Measurements from ENCODE around the gene UBE3B.

Gene UBE3B

DNA sequence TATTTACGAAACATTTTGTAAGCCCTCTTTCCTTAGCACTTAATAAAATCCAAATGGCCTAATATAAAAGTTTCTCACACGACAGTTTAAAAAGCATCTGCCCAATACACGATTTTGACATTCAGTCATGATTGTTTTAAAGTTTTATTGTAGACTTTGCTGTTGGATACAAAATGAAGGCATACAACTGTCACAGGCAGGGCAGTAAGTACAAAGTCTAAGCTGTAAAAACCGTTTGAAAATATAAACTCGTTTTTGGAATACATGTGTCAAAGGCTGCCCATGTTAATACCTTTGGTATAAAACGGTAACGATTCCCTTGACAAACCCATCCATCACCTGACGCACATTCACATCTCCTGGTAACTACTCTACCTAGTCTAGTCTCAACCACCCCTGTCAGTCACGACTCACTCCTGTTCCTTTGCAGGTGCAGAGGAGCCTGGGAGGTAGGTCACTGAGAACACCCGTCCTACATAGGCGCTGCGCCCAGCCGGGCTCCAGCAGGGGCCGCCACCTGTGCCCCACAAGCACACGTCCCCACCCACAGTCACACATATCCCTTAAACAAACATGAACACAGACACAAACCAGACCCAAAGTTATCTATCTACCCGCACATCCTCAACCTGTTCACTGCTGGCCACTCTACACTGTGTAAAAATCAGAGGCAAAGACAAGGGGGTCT, 27.4 kb upstream of the UBE3B start:
- no peak overlapping the region for H3K9ac ChIP-seq (ENCODE audit: low read length)
- H2BK12ac ChIP-seq (ENCODE audit: low read length) = no peak overlapping the region
- no peak overlapping the region for H4K12ac ChIP-seq (ENCODE audit: low read depth, low read length)
- H3K79me2 ChIP-seq (ENCODE audit: control insufficient read depth, insufficient read depth, low read length, poor library complexity) = no peaks in the 10 kb centered on the region
- no peak overlapping the region for H3K18ac ChIP-seq (ENCODE audit: low read length)
- peaks cover 3% of the 10 kb centered on the region for H3K9me3 ChIP-seq (ENCODE audit: insufficient read depth, low read depth, low read length)
- H2AK5ac ChIP-seq (ENCODE audit: low read length) = no peak overlapping the region
- no peak overlapping the region for H3K23ac ChIP-seq (ENCODE audit: low read length)
- no peak overlapping the region for H3K14ac ChIP-seq (ENCODE audit: low read length)
- H2BK120ac ChIP-seq (ENCODE audit: insufficient read depth, low read length, poor library complexity) = no peak overlapping the region
- H4K8ac ChIP-seq (ENCODE audit: low read depth, low read length) = no peak overlapping the region
- no peak overlapping the region for H2BK5ac ChIP-seq (ENCODE audit: low read depth, low read length, poor library complexity)
- no peak overlapping the region for H3K4me2 ChIP-seq (ENCODE audit: low read length)
- H3K36me3 ChIP-seq (ENCODE audit: control insufficient read depth in 1 of 2, insufficient read depth in 2 of 2, low read length in 2 of 2) = peaks cover 56 to 73% of the 10 kb centered on the region in 2 experiments
- H3K27me3 ChIP-seq (ENCODE audit: insufficient read depth, low read length) = no peaks in the 10 kb centered on the region
- H3K4ac ChIP-seq (ENCODE audit: low read depth, low read length) = no peak overlapping the region
- no peak overlapping the region for H4K91ac ChIP-seq (ENCODE audit: low read depth, low read length)
- no peak for DNase-seq
- H3K4me1 ChIP-seq (ENCODE audit: control insufficient read depth in 1 of 2, insufficient read depth in 2 of 2, low read length in 2 of 2) = no peaks in the 10 kb centered on the region
- H3K4me3 ChIP-seq (ENCODE audit: low read depth, low read length) = no peak overlapping the region
- no CpG with 5 or more reads among the region's 16 CpGs for WGBS (ENCODE audit: extremely low coverage, insufficient coverage, insufficient read length)
- H2AFZ ChIP-seq (ENCODE audit: insufficient read depth, low read length, poor library complexity) = no peak overlapping the region
- no peak overlapping the region for H3K27ac ChIP-seq (ENCODE audit: low read depth, low read length)
- H3K79me1 ChIP-seq (ENCODE audit: low read length) = no peaks in the 10 kb centered on the region

GRCh38 chr12:109450980-109451379, 26.5 kb upstream of the UBE3B start:
- H3K14ac ChIP-seq (ENCODE audit: low read length) = no peak overlapping the region
- H3K79me2 ChIP-seq (ENCODE audit: control insufficient read depth, insufficient read depth, low read length, poor library complexity) = no peaks in the 10 kb centered on the region
- no peak overlapping the region for H3K4me3 ChIP-seq (ENCODE audit: low read depth, low read length)
- no peak overlapping the region for H3K18ac ChIP-seq (ENCODE audit: low read length)
- H3K4me2 ChIP-seq (ENCODE audit: low read length) = no peak overlapping the region
- no peaks in the 10 kb centered on the region for H3K27me3 ChIP-seq (ENCODE audit: insufficient read depth, low read length)
- no peak overlapping the region for H2AK5ac ChIP-seq (ENCODE audit: low read length)
- H3K27ac ChIP-seq (ENCODE audit: low read depth, low read length) = no peak overlapping the region
- H3K36me3 ChIP-seq (ENCODE audit: control insufficient read depth in 1 of 2, insufficient read depth in 2 of 2, low read length in 2 of 2) = peaks cover 62 to 79% of the 10 kb centered on the region in 2 experiments
- no peak overlapping the region for H3K9ac ChIP-seq (ENCODE audit: low read length)
- DNase-seq = no peak
- H4K8ac ChIP-seq (ENCODE audit: low read depth, low read length) = no peak overlapping the region
- H3K79me1 ChIP-seq (ENCODE audit: low read length) = peaks cover 3% of the 10 kb centered on the region
- H3K4ac ChIP-seq (ENCODE audit: low read depth, low read length) = no peak overlapping the region
- peaks cover 4% of the 10 kb centered on the region in 2 experiments for H3K4me1 ChIP-seq (ENCODE audit: control insufficient read depth in 1 of 2, insufficient read depth in 2 of 2, low read length in 2 of 2)
- H3K9me3 ChIP-seq (ENCODE audit: insufficient read depth, low read depth, low read length) = peaks cover 3% of the 10 kb centered on the region
- no peak overlapping the region for H2BK120ac ChIP-seq (ENCODE audit: insufficient read depth, low read length, poor library complexity)
- no peak overlapping the region for H3K23ac ChIP-seq (ENCODE audit: low read length)
- H2AFZ ChIP-seq (ENCODE audit: insufficient read depth, low read length, poor library complexity) = no peak overlapping the region
- no CpG with 5 or more reads among the region's 4 CpGs for WGBS (ENCODE audit: extremely low coverage, insufficient coverage, insufficient read length)
- no peak overlapping the region for H2BK5ac ChIP-seq (ENCODE audit: low read depth, low read length, poor library complexity)
- no peak overlapping the region for H2BK12ac ChIP-seq (ENCODE audit: low read length)
- no peak overlapping the region for H4K91ac ChIP-seq (ENCODE audit: low read depth, low read length)
- H4K12ac ChIP-seq (ENCODE audit: low read depth, low read length) = no peak overlapping the region

GRCh38 chr12:109451400-109451799, 26.0 kb upstream of the UBE3B start:
- Histone ChIP-seq H3K14ac (ENCODE audit: low read length) (no peak overlapping the region), H3K9me3 (ENCODE audit: insufficient read depth, low read depth, low read length) (peaks cover 3% of the 10 kb centered on the region), H3K36me3 (ENCODE audit: control insufficient read depth in 1 of 2, insufficient read depth in 2 of 2, low read length in 2 of 2) (peaks cover 63 to 82% of the 10 kb centered on the region in 2 experiments), H2BK12ac (ENCODE audit: low read length) (no peak overlapping the region), H3K4me2 (ENCODE audit: low read length) (no peak overlapping the region), H3K4ac (ENCODE audit: low read depth, low read length) (no peak overlapping the region), H2BK120ac (ENCODE audit: insufficient read depth, low read length, poor library complexity) (no peak overlapping the region), H3K23ac (ENCODE audit: low read length) (no peak overlapping the region), H3K9ac (ENCODE audit: low read length) (no peak overlapping the region), H3K4me1 (ENCODE audit: control insufficient read depth in 1 of 2, insufficient read depth in 2 of 2, low read length in 2 of 2) (peaks cover 7 to 8% of the 10 kb centered on the region in 2 experiments), H3K79me1 (ENCODE audit: low read length) (peaks cover 5% of the 10 kb centered on the region), H2BK5ac (ENCODE audit: low read depth, low read length, poor library complexity) (no peak overlapping the region), H4K91ac (ENCODE audit: low read depth, low read length) (no peak overlapping the region), H2AK5ac (ENCODE audit: low read length) (no peak overlapping the region), H3K79me2 (ENCODE audit: control insufficient read depth, insufficient read depth, low read length, poor library complexity) (no peaks in the 10 kb centered on the region), H3K4me3 (ENCODE audit: low read depth, low read length) (no peak overlapping the region), H3K18ac (ENCODE audit: low read length) (no peak overlapping the region), H2AFZ (ENCODE audit: insufficient read depth, low read length, poor library complexity) (no peak overlapping the region), H4K12ac (ENCODE audit: low read depth, low read length) (no peak overlapping the region), H4K8ac (ENCODE audit: low read depth, low read length) (no peak overlapping the region), H3K27ac (ENCODE audit: low read depth, low read length) (no peak overlapping the region), H3K27me3 (ENCODE audit: insufficient read depth, low read length) (no peaks in the 10 kb centered on the region)
- DNase-seq = no peak
- no CpG with 5 or more reads among the region's 23 CpGs for WGBS (ENCODE audit: extremely low coverage, insufficient coverage, insufficient read length)

DNA sequence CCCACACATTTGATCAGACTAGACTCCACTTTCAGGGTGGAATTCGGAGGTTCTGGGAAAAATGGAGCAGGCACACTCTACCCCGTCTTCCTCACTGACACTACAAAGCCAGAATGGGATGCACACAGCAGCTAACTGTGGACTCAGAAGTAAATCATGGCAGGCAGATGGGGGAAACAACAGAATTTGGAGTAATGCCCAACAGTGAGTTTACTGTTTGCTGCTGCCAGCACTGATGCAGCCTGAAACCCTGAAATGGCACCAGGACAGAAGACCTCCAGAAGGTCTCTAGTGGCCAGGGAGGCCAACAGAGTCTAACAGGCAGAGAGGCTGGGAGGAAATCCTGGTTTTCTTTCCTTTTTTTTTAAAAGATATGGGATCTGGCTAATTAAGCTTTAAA, 24.9 kb upstream of the UBE3B start:
- Histone ChIP-seq H3K36me3 (ENCODE audit: control insufficient read depth in 1 of 2, insufficient read depth in 2 of 2, low read length in 2 of 2) (peaks cover 58 to 83% of the 10 kb centered on the region in 2 experiments), H3K9me3 (ENCODE audit: insufficient read depth, low read depth, low read length) (peaks cover 3% of the 10 kb centered on the region), H3K27me3 (ENCODE audit: insufficient read depth, low read length) (no peaks in the 10 kb centered on the region), H3K14ac (ENCODE audit: low read length) (no peak overlapping the region), H4K91ac (ENCODE audit: low read depth, low read length) (no peak overlapping the region), H2BK5ac (ENCODE audit: low read depth, low read length, poor library complexity) (no peak overlapping the region), H2AK5ac (ENCODE audit: low read length) (no peak overlapping the region), H3K9ac (ENCODE audit: low read length) (no peak overlapping the region), H3K4ac (ENCODE audit: low read depth, low read length) (no peak overlapping the region), H2BK12ac (ENCODE audit: low read length) (no peak overlapping the region), H3K27ac (ENCODE audit: low read depth, low read length) (no peak overlapping the region), H3K79me1 (ENCODE audit: low read length) (peaks cover 5% of the 10 kb centered on the region), H3K18ac (ENCODE audit: low read length) (no peak overlapping the region), H3K4me1 (ENCODE audit: control insufficient read depth in 1 of 2, insufficient read depth in 2 of 2, low read length in 2 of 2) (peaks cover 8 to 10% of the 10 kb centered on the region in 2 experiments), H3K4me2 (ENCODE audit: low read length) (no peak overlapping the region), H4K8ac (ENCODE audit: low read depth, low read length) (no peak overlapping the region), H3K79me2 (ENCODE audit: control insufficient read depth, insufficient read depth, low read length, poor library complexity) (no peaks in the 10 kb centered on the region), H3K23ac (ENCODE audit: low read length) (peak overlapping the region; percentile 5), H3K4me3 (ENCODE audit: low read depth, low read length) (no peak overlapping the region), H2BK120ac (ENCODE audit: insufficient read depth, low read length, poor library complexity) (no peak overlapping the region), H4K12ac (ENCODE audit: low read depth, low read length) (no peak overlapping the region), H2AFZ (ENCODE audit: insufficient read depth, low read length, poor library complexity) (no peak overlapping the region)
- no CpG with 5 or more reads among the region's 2 CpGs for WGBS (ENCODE audit: extremely low coverage, insufficient coverage, insufficient read length)
- DNase-seq = no peak

Data from trophoblast cell (in vitro differentiated cells and primary cell).